Measurements from ENCODE around the gene UBE2E2. TPM values are rescaled to one million over a fixed set of nuclear protein-coding genes. Genes with fewer than 3 reads are reported as not detected.

Gene UBE2E2
- total RNA-seq, 1 donor, result 41.5 TPM

- peak; percentile 57 for DNase-seq (ENCODE audit: low read depth)
- no peak for TF ChIP-seq CTCF (IDR thresholded peaks at IDR 0.05; ENCODE audit: insufficient read depth, low read depth, low read length)
- no peak overlapping the region for H3K4me3 ChIP-seq (ENCODE audit: low read depth, low read length)
Observed at GRCh38 chr3:23546181-23546580, 343.1 kb downstream of the UBE2E2 start.

GRCh38 chr3:23547905-23548650, 345.0 kb downstream of the UBE2E2 start:
- DNase-seq (ENCODE audit: low read depth), result peak; percentile 20

DNA sequence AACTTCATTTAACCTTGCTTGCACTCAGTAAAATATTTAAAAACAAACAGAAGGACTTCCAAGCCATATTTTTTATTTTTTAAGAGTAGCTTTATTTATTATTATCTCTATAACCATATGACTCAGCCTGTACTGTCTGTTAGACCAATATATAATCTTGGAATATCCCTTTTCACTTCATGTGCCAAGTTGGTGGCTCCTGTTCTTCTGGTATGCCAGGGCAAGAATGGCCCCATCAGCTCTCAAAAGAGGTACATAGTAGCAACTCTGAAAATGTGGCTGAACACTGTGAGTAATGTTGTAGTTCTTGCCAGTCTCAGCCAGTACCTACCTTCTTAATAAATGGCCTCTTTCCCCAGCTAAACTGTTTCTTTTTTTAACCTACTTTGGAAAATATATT, 345.6 kb downstream of the UBE2E2 start:
- peak; percentile 19 for DNase-seq (ENCODE audit: low read depth)
- no peak overlapping the region for H3K4me3 ChIP-seq (ENCODE audit: low read depth, low read length)
- no peak for TF ChIP-seq CTCF (IDR thresholded peaks at IDR 0.05; ENCODE audit: insufficient read depth, low read depth, low read length)

More at GRCh38 chr3:23547905-23548650, 345.0 kb downstream of the UBE2E2 start:
- no peak for TF ChIP-seq CTCF (IDR thresholded peaks at IDR 0.05; ENCODE audit: insufficient read depth, low read depth, low read length)
- H3K4me3 ChIP-seq (ENCODE audit: low read depth, low read length), result no peak overlapping the region

GRCh38 chr3:23549148-23549910, 346.2 kb downstream of the UBE2E2 start:
- no peak overlapping the region for H3K4me3 ChIP-seq (ENCODE audit: low read depth, low read length)
- DNase-seq (ENCODE audit: low read depth), result no peak
- TF ChIP-seq CTCF (IDR thresholded peaks at IDR 0.05; ENCODE audit: insufficient read depth, low read depth, low read length), result no peak

GRCh38 chr3:23550402-23550801, 347.3 kb downstream of the UBE2E2 start:
- no peak for TF ChIP-seq CTCF (IDR thresholded peaks at IDR 0.05; ENCODE audit: insufficient read depth, low read depth, low read length)
- H3K4me3 ChIP-seq (ENCODE audit: low read depth, low read length), result no peak overlapping the region
- DNase-seq (ENCODE audit: low read depth), result no peak

DNA sequence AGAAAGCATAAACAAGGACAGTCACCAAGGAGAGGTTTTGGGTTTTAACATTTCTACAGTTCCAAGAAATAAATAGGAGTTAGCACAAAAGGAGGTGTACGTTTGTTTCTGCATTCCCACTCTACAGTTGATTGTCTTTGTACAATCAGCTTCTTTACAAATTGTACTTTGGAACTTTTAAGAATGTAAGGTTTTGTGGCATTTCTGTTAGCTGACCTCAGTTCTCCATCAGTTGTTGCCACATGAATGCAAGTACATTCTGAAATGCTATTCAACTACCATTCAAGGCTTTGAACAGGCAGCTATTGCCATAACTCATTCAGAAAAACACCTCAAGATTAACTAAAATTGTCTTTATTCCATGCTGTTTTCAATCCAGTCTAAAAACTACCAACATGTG, 349.4 kb downstream of the UBE2E2 start:
- TF ChIP-seq CTCF (IDR thresholded peaks at IDR 0.05; ENCODE audit: insufficient read depth, low read depth, low read length), result no peak
- DNase-seq (ENCODE audit: low read depth), result no peak
- H3K4me3 ChIP-seq (ENCODE audit: low read depth, low read length), result no peak overlapping the region

Data from fibroblast of villous mesenchyme (primary cell).